Measurements from ENCODE around the gene PRPF6. TPM values are rescaled to one million over a fixed set of nuclear protein-coding genes. Genes with fewer than 3 reads are reported as not detected.

Gene PRPF6
- total RNA-seq, 1 experiment from 2014 or later = 126 TPM

DNA sequence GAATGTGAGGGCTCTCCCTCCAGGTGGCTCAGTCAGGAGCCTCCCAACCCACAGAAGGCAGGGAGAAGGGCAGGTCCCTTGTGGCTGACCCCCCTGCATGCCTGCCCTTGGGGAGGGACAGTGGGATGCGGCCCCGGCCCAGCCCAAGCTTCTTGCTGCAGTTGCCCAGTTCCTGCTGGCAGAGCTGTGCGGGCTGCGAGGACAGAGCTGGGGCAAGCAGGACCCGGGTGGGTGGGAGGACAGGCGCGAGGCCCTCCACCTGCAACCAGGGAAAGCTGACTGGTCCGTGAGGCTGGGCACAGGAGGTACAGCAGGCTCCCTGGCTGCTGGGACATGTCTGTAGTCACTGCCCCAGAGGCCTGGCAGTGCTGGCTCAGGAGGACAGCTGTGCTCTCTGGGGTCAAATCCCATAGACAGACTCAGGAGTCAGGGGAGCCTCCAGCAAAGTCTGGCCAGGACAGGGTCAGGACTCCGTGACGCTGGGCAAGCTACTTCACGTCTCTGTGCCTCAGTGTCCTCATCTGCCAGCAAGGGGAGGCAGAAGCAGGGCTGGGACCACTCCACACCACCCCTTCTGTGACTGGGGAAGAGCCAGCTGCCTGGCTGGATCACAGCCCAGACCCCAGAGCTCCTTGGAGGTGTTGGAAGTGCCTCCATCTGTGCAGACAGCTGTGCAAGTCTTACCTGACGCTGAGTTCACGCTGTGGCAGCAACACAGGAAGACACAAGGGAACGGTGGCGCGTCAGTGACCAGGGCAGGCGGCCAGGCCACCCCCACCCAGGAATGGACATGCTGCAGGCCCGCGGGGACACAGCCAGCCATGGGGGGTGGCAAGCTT lies 37.7 kb upstream of the PRPF6 start:
- H3K27me3 ChIP-seq = no peaks in the 10 kb centered on the region
- H3K9me3 ChIP-seq = peaks cover 2% of the 10 kb centered on the region; the same call in 1 of the 2 replicates
- no peak overlapping the region for H3K4me3 ChIP-seq
- H3K36me3 ChIP-seq = peaks cover 74% of the 10 kb centered on the region
- DNase-seq = no peak

GRCh38 chr20:63943808-63944077 lies 37.2 kb upstream of the PRPF6 start:
- Histone ChIP-seq H3K9me3 (peaks cover 3% of the 10 kb centered on the region; the same call in 1 of the 2 replicates), H3K4me3 (no peak overlapping the region), H3K36me3 (peaks cover 71% of the 10 kb centered on the region), H3K27me3 (no peaks in the 10 kb centered on the region)
- DNase-seq = no peak

DNA sequence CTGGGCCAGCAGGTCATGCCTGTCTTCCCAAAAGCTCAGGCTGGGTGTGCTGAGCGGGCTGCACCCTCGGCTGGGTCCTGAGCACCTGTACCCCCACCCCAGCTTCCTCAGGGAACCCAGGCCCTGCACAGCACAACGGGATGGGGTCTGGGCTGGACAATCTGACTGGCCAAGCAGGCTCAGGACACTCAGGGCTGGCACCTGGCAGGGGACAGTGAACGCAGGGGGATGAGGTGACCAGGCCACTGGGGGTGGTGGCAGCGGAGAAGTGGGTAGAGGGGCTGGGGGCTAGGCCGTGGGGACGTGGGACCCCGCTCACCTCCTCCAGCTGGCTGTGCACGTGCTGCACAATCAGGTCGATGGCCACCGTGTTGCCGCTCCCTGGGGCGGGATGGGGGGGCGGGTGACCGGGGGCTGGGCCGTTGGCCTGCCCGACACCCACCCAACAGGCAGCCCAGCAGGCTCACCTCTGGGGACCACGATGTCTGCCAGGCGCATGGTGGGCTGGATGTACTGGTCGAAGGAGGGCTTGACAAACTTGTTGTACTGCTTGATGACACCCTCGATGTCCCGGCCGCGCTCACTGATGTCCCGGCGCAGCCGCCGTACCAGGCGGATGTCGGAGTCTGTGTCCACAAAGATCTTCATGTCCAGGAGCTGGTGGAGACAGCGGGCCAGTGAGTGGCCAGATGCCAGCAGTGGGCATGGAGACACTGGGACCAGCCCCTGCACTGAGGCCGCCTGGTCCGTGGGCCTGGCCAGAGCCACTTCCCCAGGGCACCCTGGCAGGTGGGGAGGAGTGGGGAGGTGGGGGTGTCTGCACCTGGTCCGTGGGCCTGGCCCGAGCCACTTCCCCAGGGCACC lies 36.6 kb upstream of the PRPF6 start:
- no peak overlapping the region for H3K4me3 ChIP-seq
- H3K9me3 ChIP-seq = peaks cover 3% of the 10 kb centered on the region; the same call in 1 of the 2 replicates
- DNase-seq = no peak
- H3K36me3 ChIP-seq = peaks cover 72% of the 10 kb centered on the region
- H3K27me3 ChIP-seq = no peaks in the 10 kb centered on the region

GRCh38 chr20:63945031-63945658 lies 35.8 kb upstream of the PRPF6 start:
- H3K4me3 ChIP-seq = no peak overlapping the region
- no peak for DNase-seq
- peaks cover 3% of the 10 kb centered on the region; the same call in 1 of the 2 replicates for H3K9me3 ChIP-seq
- H3K36me3 ChIP-seq = peaks cover 67% of the 10 kb centered on the region
- H3K27me3 ChIP-seq = no peaks in the 10 kb centered on the region

DNA sequence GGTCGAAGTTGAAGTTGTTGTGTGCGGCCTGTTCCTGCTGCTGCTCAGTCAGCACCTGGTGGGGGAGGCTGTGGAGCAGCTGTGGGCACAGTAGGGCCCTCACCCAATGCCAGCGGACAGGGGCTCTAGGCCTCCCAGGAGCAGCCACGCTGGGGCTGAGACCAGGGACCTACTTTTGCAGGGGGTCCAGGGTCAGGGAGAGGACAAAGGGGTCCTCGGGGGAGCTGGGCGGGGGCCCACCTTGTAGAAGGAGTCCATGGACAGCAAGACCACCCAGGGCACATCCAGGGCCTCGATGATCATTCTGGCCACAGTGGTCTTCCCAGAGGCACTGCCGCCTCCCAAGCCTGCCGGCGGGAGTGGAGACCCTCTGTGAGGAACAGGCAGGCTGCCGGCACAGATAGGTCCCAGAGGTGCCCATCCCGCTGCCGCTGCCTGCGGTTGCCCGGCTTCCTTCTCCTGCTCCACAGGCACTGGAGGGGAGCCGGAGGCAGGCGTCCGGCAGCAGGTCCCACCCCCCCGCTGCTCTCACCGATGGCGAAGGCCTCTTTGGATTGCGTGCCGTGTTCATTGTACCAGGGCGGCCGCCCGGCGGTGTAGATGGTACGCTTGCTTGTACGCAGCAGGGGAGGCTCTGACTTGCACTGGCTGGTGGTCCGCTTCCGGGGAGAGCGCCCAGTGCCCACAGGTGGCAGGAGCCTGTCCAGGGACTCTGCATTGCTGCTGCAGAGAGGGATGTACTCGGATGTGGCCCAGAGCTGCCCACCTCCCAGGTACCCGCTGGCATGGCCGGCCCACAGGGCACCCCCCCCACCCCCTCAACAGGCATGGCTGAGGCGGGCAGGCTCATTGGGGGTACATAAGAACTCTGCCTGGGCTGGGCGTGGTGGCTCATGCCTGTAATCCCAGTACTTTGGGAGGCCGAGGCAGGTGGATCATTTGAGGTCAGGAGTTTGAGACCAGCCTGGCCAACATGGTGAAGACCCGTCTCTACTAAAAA lies 34.7 kb upstream of the PRPF6 start:
- no peak for DNase-seq
- Histone ChIP-seq H3K9me3 (peaks cover 3% of the 10 kb centered on the region; the same call in 1 of the 2 replicates), H3K36me3 (peaks cover 60% of the 10 kb centered on the region), H3K27me3 (no peaks in the 10 kb centered on the region), H3K4me3 (no peak overlapping the region)

DNA sequence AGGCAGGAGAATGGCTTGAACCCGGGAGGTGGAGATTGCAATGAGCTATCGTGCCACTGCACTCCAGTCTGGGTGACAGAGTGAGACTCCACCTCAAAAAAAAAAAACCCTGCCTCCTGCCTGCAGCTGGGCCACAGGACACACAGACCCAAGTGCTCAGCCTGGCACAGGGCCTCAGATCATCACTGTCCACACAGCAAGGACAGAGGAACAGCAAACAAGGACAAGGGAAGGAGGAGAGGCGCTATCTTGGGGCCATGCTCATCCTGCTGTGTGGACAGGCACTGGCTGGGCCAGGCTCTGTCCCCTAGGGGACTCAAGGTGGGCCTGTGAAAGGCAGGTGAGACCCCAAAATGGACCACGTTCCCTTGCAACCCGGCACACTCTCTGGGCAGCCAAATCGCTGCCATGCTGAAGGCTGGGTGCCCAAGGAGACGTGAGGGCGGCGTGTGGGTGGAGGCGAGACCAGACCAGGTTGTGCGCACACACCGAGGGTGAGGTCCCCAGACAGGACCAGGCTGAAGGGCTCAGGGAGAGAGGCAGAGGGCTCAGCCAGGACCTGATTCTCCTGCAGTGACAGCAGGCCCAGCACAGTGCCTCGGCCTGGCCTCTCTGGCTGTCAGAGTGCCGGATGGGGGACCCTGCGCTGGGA lies 33.8 kb upstream of the PRPF6 start:
- H3K9me3 ChIP-seq = peaks cover 3% of the 10 kb centered on the region; the same call in 1 of the 2 replicates
- DNase-seq = no peak
- no peak overlapping the region for H3K4me3 ChIP-seq
- H3K36me3 ChIP-seq = peaks cover 58% of the 10 kb centered on the region
- H3K27me3 ChIP-seq = no peaks in the 10 kb centered on the region

- Histone ChIP-seq H3K4me3 (no peak overlapping the region), H3K9me3 (peaks cover 3% of the 10 kb centered on the region; the same call in 1 of the 2 replicates), H3K27me3 (no peaks in the 10 kb centered on the region), H3K36me3 (peaks cover 60% of the 10 kb centered on the region)
- no peak for DNase-seq
Observed at GRCh38 chr20:63947638-63948456, 33.1 kb upstream of the PRPF6 start.

GRCh38 chr20:63950701-63951397 lies 30.1 kb upstream of the PRPF6 start:
- Histone ChIP-seq H3K4me3 (no peak overlapping the region), H3K27me3 (no peaks in the 10 kb centered on the region), H3K36me3 (peaks cover 46% of the 10 kb centered on the region), H3K9me3 (peaks cover 3% of the 10 kb centered on the region; the same call in 1 of the 2 replicates)
- DNase-seq = no peak

DNA sequence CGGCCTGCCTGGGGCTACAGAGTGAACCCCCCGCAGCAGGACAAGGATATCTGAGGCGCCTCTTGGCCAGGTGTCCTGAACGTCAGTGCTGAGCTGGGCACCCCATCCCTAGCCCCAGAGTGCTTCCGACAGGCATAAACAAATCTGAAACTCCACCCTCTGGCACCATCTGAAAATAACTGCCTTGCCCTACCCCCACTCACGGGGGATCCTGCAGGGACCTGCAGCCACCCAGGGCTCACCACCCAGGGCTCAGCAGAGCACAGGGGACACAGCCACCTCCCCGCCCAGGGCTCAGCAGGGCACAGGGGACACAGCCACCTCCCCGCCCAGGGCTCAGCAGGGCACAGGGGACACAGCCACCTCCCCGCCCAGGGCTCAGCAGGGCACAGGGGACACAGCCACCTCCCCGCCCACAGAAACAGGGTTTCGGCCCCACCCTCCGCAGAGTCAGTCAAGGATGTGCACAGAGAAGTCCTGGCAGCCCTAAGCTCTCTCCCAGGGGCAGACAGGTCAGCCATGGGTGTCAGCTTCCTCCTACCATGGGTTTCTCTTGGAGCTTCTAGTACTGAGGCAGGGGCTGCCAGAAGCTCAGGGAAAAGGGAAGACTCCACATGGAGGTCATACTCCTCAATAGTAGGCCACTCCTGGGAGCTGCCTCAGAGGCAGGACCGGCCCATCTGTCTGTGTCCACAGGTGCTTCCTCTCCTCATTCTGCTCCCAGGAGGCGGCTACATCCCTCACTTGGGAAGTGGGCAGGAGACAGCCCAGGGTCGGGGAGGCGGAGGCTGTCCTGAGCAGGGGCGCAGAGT lies 29.3 kb upstream of the PRPF6 start:
- Histone ChIP-seq H3K27me3 (no peaks in the 10 kb centered on the region), H3K4me3 (no peak overlapping the region)

GRCh38 chr20:63952210-63952535 lies 28.8 kb upstream of the PRPF6 start:
- Histone ChIP-seq H3K36me3 (peaks cover 45% of the 10 kb centered on the region), H3K9me3 (peaks cover 3% of the 10 kb centered on the region; the same call in 1 of the 2 replicates), H3K4me3 (no peak overlapping the region)

More for the DNA sequence above, 29.3 kb upstream of the PRPF6 start:
- peaks cover 3% of the 10 kb centered on the region; the same call in 1 of the 2 replicates for H3K9me3 ChIP-seq
- peaks cover 45% of the 10 kb centered on the region for H3K36me3 ChIP-seq
- no peak for DNase-seq

GRCh38 chr20:63952769-63953168 lies 28.2 kb upstream of the PRPF6 start:
- peaks cover 3% of the 10 kb centered on the region; the same call in 1 of the 2 replicates for H3K9me3 ChIP-seq
- peaks cover 40% of the 10 kb centered on the region for H3K36me3 ChIP-seq
- no peaks in the 10 kb centered on the region for H3K27me3 ChIP-seq
- DNase-seq = no peak
- H3K4me3 ChIP-seq = no peak overlapping the region

More at GRCh38 chr20:63952210-63952535, 28.8 kb upstream of the PRPF6 start:
- DNase-seq = no peak
- no peaks in the 10 kb centered on the region for H3K27me3 ChIP-seq

- Histone ChIP-seq H3K9me3 (no peaks in the 10 kb centered on the region), H3K4me3 (no peak overlapping the region; the same call in 1 of the 2 replicates), H3K27me3 (no peaks in the 10 kb centered on the region), H3K36me3 (peaks cover 40% of the 10 kb centered on the region)
- DNase-seq = no peak
Observed at GRCh38 chr20:63953764-63954429, 27.0 kb upstream of the PRPF6 start.

DNA sequence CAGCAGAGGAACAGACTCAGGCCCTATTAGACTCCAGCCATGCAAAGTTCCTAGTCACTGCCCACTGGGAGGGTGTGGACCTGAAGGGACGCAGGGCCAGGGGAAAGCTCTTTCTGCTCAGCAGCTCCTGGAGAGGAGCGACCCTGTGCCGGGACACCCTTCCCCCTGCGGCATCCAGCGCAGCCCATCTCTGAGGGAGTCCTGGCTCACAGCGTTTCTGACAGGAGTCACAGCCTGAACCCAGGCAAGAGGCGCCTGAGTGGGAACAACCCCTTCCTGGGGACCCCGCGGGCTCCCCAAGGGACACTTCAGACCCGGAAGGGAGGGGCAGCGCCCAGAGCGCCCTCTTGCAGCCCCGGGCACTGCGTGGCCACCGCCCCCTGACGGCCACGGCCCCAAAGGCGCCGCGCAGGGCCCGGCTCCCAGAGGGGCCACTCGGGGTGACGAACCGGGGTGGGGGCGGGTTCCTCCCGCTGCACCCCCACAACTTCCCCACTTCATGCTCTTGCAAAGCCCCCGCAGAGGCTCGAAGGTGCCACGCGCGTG lies 25.6 kb upstream of the PRPF6 start:
- Histone ChIP-seq H3K36me3 (peaks cover 46% of the 10 kb centered on the region), H3K4me3 (peak overlapping the region; percentile 98), H3K27me3 (no peaks in the 10 kb centered on the region), H3K9me3 (no peaks in the 10 kb centered on the region)
- DNase-seq = peak; percentile 58
